Mammary epithelial cell (primary cell): ENCODE data around the gene SPHKAP.

ENCODE experiments used
- EZH2 ChIP-seq: IDR thresholded peaks from 2 replicates; pipeline ENCODE4 v1.6.1; 2012; ENCODE audit warnings: low read length, inconsistent platforms, borderline replicate concordance
- TF ChIP-seq, protein P1 (sequence below), 2 donors: IDR thresholded peaks in 1 of 2; conservative IDR thresholded peaks in 1 of 2; 2 replicates each; pipeline ENCODE4 v1.5.1; 2011 to 2012; ENCODE audit warnings: inconsistent platforms in 2 of 2, low read length in 2 of 2, mild to moderate bottlenecking in 2 of 2, control low read depth in 1 of 2, low read depth in 1 of 2; ENCODE audit not compliant: insufficient read depth in 1 of 2; ENCODE audit errors: extremely low read depth in 1 of 2

DNA sequence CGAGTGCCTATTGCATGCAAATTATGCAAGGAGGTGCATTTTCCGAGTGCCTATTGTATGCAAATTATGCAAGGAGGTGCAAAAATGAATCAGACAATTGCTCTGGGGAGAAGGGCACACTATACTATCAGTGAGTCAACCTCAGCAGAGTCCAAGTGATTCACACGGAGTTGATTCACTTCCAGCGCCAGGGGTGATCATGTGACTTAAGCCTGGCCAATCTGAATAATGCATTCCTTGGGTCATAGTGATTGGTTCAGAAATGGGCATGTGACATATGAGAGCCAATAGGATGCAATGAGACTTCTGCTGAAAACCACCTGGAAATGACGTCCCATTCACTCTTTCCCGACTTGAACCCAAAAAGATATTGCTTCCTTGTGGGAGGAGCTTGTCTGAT lies 157.9 kb downstream of the SPHKAP start:
- TF ChIP-seq, protein P1, sequence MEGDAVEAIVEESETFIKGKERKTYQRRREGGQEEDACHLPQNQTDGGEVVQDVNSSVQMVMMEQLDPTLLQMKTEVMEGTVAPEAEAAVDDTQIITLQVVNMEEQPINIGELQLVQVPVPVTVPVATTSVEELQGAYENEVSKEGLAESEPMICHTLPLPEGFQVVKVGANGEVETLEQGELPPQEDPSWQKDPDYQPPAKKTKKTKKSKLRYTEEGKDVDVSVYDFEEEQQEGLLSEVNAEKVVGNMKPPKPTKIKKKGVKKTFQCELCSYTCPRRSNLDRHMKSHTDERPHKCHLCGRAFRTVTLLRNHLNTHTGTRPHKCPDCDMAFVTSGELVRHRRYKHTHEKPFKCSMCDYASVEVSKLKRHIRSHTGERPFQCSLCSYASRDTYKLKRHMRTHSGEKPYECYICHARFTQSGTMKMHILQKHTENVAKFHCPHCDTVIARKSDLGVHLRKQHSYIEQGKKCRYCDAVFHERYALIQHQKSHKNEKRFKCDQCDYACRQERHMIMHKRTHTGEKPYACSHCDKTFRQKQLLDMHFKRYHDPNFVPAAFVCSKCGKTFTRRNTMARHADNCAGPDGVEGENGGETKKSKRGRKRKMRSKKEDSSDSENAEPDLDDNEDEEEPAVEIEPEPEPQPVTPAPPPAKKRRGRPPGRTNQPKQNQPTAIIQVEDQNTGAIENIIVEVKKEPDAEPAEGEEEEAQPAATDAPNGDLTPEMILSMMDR (conservative IDR thresholded peaks at IDR 0.05 in 1 of 2, IDR thresholded peaks at IDR 0.05 in 1 of 2; ENCODE audit: extremely low read depth in 1 of 2, insufficient read depth in 1 of 2, low read depth in 1 of 2, low read length in 2 of 2) = no peak
- TF ChIP-seq EZH2 = no peak
